Ammon's horn (tissue), 1 donor: Measurements from ENCODE around the gene ZNF710.

Source experiments
- DNase-seq: peaks from one replicate; pipeline ENCODE4 v3.0.0-alpha.2; 2016; ENCODE audit warnings: low spot score

Gene ZNF710

DNA sequence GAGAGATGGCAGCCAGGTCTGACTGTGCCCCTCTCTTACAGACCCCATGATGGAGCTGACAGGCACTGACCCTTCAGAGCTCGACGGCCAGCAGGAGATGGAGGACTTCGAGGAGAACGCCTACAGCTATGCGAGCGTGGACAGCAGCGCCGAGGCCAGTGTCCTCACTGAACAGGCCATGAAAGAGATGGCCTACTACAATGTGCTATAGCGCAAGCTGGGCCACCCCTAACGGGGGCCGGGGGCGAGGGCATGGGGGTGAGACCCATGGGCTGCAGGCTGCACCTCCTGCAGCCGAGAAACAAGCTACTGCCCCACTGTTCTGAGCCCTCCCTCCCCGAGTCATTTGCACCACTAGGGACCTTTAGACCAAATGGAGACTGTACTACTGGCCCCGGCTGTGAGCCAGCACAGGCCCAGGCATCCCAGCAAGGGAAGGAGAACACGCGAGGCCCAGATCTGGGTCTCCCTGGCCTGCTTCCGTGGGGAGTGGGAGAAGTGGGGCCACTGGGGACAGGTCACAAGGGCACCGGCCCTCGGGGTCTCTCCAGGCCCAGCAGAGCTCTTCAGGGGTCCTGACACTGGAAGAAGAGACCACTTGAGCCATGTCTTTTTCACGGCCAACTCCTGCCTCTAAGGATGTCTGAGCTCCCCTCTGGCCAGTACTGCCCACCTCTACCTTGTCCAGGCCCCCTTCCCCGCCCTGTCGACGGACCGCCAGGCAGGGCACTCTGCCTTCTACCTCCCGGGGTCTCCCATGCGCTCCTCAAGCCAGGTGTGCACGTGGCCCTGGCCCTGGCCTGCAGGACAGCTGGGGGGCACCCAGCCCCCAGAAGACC lies 78.7 kb downstream of the ZNF710 start:
- no peak for DNase-seq

DNA sequence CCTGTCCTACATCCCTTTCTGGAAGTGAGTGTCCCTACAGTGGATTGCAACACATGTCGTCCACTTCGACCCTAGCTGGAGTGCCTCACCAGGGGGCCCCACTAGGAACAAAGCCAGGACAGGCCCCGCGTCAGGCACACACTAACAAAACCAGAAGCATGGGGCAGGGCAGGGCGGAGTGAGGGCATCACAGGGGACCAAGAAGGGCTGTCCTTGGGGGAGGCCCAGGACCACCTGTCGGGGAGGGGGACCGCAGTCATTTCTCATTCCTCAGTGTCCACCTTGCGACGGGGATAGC lies 79.3 kb downstream of the ZNF710 start:
- DNase-seq = no peak

DNA sequence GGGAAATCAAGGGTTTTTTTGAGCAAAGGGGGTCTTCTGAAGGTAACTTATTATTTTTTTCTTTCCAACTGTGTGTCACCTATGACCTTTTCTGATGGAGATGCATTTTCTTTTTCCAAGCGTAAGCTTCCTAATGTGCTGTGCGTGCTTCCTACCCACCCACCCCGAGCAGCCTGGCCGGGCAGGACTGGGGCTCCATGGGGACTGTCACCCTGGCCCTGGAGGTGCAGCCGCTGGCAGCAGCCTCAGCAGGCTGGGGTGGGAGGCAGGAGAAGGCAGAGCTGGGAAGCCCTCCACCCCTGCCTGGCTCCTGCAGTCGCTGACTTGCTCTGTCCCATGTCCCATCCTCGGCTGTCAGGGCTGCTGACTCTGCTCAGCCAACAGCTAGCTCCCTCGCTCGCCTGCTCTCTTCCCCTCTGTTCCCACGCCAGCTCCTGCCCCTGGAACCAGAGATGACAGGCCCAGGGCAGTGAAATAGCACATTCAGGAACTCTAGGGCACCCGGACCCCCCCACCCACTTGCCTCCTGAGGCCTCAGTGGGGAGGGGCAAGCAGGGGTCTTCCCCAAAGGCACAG lies 79.8 kb downstream of the ZNF710 start:
- no peak for DNase-seq

DNA sequence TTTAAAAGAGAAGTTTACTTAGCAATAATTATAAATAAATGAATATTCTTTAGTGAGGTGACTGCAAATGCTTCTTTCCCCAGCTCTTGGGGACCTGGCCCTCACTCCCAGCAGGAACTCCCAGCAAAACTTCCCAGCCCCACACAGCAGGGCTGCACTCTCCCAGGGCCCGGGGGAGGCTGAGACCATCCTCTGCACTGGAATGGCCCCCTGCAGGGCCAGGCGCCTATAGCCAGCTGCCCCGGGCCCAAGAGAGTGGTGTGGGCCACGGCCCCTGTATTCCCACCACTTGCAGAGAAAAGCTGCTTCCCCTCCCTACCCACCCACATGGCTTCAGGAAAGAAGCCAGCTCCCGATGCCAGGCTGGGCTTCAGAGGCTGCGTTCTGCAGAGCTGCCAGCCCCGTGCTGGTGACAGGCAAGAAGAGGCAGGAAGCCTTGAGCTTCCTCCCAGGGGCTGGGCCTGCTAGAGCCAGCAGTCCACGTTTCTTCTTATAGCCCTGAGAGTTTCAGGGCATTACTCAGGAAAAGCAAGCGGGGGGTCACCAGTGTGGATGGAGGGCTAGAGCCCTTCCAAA lies 81.1 kb downstream of the ZNF710 start:
- DNase-seq = peak; percentile 88

DNA sequence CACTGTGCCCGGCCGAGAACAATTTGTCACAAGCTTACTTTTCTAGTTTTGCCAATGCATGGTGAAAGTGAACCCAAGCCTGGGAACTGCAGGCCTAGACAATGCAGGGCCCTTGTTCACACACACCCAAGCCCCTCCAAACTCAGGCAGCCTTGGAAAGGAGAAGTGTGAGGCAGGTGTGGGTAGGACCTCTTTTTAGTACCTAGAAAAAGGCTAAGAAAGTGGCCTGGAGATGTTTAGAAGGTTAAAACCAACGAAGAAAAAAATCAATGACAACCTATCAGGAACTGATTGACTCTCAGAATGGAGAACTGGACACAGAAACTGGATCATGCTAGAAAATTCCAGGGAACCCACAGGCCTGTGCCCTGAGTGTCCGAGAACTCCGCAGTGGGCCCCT lies 82.3 kb downstream of the ZNF710 start:
- no peak for DNase-seq

DNA sequence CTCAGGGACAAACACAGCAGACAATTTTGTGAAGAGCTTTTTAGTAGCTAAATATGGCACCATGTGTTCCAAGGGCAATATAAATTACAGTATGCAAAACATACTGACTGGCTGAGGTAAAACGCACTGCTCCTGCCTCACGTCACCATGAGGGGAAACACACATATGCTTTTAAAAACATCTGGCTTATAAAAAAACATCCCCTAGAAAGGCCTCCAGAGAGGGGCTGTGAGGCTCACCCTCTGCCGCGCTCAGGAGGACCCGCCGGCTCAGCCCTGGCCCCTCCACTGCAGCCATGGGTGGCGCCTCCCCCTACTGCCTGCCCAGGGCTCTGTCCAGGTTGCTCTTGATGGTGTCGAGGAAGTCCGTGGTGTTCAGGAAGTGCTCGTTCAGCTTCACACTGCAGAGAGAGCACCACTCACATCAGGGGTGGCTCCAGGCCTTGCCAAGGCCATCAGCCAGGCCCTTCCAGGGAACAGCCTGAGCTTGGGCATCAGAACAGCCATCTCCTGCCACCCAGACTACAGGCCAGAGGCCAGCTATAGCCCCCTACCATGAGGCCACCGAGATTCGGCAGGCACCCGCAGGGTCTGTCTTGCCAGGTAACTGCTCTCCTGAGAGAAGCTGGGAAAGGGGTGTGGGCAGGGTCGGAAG lies 83.0 kb downstream of the ZNF710 start:
- DNase-seq = no peak

DNA sequence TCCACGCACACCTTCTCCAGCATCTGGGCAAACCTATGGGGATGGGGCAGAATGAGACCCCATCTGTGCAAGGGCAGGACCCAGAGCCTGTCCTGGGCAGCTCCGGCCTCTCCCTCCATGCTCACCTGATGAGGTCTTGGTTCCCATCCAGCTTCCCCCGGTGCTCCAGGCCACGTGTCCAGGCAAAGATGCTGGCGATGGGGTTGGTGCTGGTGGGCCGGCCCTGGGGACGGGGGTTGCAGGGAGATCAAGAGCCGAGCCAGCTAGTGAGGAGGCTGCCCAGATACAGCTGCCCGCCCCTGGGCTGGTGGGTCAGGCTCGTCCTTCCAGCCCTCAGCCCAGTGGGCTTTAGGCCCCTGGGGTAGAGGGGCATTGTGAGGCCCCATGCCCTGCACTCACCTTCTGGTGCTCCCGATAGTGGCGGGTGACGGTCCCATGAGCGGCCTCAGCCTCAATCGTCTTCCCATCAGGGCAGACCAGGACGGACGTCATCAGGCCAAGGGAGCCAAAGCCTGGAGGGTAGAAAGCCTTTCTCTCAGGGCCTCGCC lies 83.8 kb downstream of the ZNF710 start:
- no peak for DNase-seq

DNA sequence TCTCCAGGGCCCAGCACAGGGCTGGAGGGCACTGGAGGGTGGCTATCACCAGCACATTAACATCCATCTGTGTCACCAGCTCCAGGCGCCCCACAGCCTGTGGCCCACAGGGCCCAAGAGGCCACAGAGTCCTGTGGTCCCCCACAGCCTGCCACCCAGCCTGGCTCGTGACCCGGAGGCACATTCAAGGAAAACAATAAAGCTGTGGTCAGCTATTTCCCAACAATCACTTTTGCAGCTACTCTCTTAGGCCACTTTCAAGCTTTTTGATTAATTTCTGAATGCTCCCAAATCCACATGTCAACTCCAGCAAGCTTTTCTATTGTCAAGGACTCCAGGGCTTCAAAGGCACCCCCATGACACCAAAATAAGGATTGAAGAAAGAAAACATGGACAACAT lies 84.4 kb downstream of the ZNF710 start:
- no peak for DNase-seq

DNA sequence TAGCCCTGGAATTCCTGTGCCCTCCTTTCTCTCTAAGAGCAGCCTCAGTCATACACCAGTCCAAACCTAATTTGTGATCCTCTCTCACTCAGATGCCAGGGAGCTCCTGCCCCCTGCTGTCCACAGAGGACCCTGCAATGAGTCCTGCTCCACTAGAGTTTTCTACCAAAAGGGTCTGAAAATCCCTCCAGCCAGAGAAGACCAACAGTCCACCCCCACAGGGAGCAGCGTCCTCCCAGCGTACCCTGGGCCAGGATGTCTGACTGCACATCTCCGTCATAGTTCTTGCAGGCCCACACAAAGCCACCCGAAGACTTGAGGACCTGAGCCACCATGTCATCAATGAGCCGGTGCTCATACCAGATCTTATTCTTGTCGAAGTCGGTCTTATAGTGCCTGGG lies 85.7 kb downstream of the ZNF710 start:
- peak; percentile 42 for DNase-seq

DNA sequence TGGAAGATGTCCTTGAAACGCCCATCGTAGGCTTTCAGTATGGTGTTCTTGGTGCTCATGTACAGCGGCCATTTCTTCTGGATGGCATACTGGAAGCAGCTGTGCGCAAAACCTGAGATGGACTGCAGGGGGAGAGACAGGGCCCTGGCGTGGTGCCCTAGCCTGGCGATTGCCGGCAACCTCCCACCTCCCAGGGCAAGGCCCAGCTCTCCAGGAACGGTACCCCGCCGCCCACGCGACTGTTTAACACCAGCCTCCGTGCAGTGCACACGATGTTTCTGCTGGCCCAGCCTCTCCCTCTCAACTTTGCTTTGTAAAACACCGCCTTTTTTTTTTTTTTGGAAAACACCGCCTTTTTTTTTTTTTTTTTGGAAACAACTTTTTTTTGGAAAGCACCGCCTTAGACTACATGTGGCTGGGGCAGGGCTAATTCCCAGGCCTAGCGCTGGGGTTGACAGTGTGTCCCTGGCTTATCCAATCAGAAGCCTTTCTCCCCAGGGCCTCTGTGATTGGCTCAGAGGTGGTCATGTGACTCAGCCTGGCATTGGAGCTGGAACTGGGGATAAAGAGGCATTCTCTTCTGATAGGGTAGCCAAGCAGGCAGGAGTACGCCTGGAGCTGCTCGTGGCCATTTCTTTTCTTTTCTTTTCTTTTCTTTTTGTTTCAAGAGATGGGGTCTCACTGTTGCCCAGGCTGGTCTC lies 86.5 kb downstream of the ZNF710 start:
- peak; percentile 37 for DNase-seq

DNA sequence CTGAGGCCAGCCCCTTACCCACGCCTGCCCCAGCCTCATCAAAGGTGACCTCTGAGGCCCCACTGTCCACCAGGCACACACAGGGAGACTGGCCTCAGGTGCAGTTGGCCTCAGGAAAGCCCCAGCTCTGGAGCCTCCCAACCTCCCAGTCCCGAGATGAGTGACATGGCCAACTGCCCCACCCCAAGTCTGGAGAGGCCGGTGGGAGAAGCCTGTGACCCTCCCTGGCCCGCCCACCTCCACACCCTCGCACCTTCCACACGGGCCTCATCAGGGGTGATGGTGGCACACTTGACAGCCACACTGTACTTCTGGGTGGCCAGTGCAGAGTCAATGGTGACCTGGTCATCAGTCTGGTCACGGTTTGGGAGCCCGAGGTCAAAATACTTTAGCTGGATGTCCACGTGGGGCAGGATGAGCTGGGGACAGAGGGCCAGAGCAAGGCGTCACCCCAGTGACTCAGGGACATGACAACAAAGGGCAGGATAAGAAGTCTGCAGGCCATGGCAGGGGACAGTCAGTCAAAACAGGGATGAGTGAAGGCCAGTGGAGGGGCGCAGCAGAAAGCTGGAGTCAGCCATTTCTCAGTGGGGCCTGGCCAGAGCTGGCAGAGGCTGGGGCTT lies 89.2 kb downstream of the ZNF710 start:
- DNase-seq = no peak

DNA sequence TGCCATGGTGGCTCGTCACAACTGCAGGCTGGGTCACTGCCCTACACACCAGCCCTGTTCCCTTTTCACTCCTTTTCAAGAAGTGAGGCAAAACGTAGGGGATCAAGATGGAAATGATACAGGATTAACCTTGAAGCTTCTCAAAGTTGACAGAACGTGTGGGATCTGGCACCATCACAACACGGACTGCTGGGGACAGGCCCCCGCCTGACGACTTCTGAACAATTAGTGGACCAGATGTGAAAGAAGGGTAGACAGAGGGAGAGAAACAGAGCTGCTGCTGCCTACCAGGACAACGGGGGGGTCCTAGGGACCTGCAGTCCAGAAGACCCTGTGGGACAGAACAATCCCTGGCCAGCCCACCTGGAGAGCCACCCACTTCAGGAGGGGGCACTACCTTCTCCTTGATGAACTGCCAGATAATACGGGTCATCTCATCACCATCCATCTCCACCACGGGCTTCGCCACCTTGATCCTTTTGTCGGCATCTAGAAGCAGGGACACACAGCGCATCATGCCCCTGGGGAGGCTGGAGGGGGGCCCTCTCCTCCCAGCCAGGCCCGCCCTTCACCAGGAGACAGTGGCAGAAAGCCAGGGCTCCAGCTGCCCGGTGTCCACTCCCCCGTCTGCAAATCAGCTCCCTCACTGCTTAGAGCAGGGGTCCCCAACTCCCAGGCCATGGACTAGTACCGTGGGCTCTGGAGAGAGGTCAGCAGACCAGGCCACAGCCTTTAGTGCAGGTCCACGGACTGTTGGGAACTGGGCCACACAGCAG lies 90.2 kb downstream of the ZNF710 start:
- no peak for DNase-seq

DNA sequence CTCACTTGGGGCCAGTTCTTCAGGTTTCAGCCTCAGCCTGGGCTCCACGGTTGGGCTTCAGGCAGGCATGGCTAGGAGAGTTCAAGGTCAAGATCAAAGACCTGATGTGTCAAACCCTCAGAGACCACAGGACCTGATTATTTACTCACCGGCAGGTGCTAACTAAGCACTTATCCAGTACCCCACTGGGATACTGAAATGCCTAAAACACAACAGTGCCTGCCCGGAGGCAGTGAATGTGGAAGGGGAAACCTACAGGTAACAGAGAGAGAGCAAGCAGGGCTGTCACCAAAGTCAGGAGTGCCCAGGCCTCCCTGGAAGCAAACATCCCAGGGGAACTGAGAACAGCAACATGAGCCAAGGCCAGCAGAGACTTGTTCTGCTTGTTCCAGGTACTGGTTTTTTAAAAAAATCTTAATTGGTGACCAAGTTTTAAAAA lies 94.4 kb downstream of the ZNF710 start:
- DNase-seq = no peak

DNA sequence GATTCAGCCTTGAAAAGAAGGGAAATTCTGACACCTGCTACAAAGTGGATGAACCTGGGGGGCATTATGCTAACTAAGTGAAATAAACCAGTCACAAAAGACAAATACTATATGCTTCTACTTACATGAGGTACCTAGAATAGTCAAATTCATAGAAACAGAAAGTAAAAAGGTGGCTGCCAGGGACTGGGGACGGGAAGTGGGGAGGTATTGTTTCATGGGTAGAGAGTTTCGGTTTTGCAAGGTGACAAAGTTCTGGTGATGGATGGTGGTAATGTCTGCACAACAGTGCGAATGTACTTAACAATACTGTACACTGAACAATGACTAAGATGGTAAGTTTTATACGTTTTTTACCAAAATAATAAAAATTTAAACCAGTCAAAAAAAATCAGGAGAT lies 96.4 kb downstream of the ZNF710 start:
- peak; percentile 2 for DNase-seq

DNA sequence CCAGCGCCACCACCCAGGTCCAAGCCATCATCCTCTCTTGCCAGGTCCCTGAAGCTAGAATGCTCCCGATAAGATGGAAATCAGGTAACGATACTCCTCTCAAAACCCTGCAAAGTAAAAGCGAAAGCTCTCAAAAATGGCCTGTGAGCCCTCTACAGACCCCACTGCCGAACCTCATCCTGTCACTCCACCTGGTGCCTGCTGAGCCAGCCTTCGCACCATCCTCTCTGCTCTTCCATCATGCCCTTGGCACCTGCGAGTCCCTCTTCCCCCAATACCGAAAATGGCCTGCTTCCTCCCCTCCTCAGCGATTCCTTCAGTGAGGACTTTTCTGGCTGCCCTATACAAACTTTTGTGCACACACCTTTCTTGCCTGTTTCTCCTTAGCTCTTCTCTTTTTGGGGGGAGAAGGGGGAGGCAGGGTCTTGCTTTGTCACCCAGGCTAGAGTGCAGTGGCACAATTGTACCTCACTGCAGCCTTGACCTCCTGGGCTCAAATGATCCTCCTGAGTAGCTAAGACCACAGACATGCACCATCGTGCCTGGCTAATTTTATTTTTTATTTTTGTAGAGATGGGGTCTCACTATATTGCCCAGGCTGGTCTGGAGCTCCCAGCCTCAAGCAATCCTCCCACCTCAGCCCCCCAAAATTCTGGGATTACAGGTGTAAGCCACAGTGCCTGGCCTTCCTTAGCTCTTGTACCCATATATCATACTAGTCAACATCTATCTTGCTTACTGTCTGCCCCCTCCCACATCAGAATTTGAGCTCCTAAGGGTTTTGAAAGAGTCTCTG lies 98.1 kb downstream of the ZNF710 start:
- DNase-seq = peak; percentile 2

DNA sequence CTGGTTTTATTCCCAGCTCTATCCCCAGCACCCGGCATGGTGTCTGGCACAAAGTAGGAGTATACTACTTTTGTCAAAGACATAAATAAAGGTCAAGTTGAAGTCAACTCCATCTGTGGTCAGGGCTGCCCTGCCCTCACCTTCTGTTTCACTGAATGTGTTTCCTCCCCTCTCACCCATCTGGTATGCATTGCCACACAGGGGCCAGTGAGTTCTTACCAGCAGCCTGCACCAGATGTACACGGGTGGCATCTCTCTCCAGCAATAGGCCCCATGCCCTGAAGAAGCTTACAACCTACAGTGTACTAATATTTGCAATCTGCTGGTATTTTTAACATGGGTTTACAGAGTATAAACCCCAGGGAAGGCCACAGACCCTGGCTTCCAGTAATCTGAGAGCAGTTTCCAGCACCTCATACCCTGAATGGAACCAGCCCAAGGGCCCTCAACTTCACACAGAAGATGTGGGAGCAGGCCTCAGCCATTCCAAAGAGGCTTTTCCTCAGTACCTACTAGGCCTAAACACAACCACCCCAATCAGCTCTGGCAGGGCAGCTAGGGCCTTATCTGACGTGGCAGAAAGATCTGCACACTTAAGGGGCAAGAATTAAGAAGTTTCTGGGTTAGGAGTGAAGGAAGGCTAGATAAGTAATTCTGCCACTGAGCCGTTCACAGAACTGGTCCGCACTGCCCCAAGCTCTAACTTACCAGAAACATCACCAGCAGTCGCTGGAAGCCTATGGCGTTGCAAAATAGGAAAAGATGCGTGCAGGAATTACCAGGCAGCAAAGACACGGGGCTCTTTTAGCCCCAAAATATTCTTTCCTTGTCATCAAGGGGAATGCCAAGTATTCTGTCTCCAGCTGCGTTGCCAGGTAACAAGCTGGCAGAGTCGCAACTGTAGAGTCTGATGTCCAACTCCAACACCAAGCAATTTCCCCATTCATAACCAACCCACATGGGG lies 99.0 kb downstream of the ZNF710 start:
- peak; percentile 80 for DNase-seq

DNA sequence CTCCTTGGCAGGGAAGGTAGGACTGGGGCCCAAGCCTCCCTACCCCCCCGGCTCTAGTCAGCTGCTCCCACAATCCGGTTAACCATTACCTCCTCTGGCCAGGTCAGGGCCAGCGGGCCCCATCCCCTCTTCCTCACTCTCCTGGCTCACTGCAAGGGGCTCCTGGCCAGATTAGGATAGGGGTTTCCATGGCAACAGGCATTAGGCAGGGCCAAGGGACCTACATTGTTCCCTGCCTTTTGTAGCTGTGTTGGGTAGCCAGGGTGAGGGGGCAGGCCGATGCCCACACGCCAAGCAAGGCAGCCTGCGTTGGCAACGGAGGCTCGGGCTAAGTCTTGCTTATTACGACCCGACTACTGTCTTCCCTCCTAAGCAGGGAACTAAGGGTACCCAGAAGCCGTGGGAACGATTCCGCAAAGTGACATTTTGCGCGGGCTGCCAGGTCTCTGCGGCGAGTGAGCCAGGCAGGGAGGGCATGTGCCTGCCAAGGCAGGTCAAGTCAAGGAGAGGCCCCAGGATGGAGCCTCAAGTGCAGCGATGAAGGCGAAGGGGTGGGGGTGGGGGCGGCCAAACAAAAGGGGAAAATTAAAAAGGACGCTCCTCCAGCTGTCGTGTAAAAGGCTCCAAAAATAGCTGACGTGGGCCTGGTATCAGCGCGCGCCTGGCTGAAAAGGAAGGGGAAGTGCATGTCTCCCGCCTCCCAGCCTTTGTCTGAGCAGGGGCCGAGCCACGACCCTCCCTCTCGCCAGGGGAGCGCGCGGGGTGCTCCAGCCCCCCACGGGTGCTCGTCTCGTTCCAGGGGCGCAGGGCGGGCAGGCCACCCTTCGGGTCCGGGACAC lies 100.2 kb downstream of the ZNF710 start:
- DNase-seq = peak; percentile 87
